Breast epithelium (tissue), 3 donors: Measurements from ENCODE around the gene DYNC1I1.

Experiments
- CTCF ChIP-seq, 3 donors: fragments of 450-650 bp; IDR thresholded peaks; one replicate each; pipeline ENCODE4 v1.5.1; 2016 to 2017; ENCODE audit warnings: antibody characterized with exemption in 3 of 3, mild to moderate bottlenecking in 3 of 3, moderate library complexity in 3 of 3
- POLR2A ChIP-seq: fragments of 450-650 bp; IDR thresholded peaks from one replicate; pipeline ENCODE4 v1.6.1; 2016; ENCODE audit warnings: antibody characterized with exemption, mild to moderate bottlenecking, moderate library complexity
- POLR2AphosphoS5 ChIP-seq, 3 donors: sonication (generic); formaldehyde crosslinking; IDR thresholded peaks; one replicate each; pipeline ENCODE4 v1.6.1; 2017; ENCODE audit warnings: antibody characterized with exemption in 3 of 3

- TF ChIP-seq POLR2AphosphoS5 (IDR thresholded peaks at IDR 0.05) (no peak), POLR2A (no peak), CTCF (IDR thresholded peaks at IDR 0.05) (no peak)
These were observed 251.0 kb downstream of the DYNC1I1 start for GRCh38 chr7:96023387-96023786.
